GM18861 (cell line): Measurements from ENCODE around the gene PIF1.
A peak's percentile ranks its signal among the peaks of the same experiment; 100 is the strongest.
"Not testable (repeated sequence)": the region's sequence is repeated elsewhere in the genome, so short reads cannot be mapped to it uniquely, and the experiment has no call there.

ENCODE experiments used
- ATAC-seq: cut with Tn5 transposase; IDR thresholded peaks from one replicate; pipeline ENCODE4 v1.9.1; 2021; ENCODE audit not compliant: unreplicated experiment

Gene PIF1

DNA sequence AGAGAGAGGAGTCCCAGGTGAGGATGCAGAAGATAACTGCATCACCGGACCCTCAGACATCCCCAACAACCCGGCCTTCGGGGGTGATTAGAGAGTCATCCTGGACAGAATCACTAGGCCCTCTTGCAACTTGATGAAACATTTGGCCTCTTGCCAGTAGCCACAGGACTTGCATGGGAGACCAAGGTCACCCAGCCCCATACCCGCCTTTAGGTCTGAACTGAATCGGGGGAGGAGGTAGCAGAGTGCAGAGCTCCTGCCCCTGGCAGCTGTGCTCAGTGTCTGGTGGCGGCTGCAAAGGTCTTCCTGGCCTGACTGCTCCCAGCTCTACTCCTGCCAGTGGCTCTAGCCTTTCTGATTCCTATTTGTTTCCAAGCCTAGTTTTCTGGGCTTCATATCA, 12.4 kb downstream of the PIF1 start:
- peak; percentile 44 for ATAC-seq

DNA sequence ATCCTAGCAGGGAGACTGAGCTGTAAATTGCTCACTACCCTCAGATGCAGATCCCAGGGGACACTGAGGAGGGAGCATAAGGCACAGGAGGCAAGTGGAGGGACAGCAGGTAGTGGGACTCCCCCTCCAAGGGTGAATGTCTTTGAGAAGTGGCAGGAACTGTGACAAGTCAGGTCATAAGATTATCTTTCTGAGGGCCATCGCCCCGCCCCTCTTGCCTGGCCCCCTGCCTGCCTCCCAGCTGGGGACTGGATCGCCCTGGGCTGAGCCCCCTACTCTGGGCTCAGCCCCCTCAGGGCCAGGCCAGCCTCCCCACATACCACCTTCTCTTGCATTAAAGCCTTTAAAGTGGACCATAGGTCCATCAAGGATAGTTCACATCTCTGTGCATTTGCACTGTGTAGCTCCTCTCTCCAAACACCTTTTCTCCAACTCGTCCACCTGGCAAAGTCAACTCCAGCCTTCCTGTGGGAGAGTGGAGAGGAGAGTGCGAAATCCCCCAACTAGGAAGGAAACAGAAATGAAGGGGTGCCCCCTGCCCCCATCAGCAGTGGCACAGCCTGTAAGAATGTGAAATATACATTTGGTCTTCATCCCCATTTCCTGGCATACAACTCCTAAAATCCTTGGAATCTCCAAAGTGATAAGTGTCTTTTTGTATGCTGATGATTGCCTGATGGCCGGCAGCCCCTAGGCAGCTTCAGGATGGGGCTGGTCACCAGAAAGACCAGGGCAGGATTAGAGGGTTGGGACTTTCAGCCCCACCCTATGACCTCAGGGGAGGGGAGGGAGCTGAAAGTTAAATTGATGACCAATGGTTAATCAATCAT, 14.7 kb downstream of the PIF1 start:
- no peak for ATAC-seq

DNA sequence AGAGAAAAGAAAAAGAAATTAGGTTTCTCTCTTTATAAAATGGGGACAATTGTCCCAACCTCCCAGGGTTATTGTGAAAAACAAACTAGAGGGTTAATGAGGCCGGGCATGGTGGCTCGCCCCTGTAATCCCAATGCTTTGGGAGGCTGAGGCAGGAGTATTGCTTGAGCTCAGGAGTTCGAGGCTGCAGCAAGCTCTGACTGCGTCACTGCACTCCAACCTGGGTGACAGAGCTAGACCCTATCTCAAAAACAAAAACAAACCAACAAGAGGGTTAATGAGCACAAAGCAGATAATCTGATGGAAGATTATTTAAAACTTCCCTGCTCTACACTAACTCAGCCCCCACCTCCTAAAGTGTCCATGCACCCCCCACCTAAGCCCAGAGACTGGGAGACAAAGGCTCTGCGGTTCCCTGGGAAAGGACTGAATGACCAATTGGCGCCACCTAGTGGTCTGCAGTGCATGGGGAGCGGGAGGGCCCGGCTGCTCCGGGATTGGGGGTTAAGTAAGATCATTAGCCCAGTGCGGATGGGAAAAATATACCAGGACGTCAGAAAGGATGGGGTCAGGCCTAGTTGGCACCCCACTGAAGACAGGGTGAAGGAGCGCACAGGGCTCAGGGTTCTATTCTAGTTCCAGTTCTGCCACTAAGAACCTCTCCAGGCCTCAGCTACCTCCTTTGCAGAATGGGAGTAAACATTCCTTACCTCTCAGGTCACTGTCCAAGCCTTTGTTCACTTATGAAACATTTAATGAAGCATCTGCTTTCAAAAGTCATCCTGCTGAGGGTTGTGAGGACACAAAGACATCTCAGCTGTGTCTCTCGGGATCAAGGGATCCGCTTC, 15.6 kb downstream of the PIF1 start:
- ATAC-seq = no peak

DNA sequence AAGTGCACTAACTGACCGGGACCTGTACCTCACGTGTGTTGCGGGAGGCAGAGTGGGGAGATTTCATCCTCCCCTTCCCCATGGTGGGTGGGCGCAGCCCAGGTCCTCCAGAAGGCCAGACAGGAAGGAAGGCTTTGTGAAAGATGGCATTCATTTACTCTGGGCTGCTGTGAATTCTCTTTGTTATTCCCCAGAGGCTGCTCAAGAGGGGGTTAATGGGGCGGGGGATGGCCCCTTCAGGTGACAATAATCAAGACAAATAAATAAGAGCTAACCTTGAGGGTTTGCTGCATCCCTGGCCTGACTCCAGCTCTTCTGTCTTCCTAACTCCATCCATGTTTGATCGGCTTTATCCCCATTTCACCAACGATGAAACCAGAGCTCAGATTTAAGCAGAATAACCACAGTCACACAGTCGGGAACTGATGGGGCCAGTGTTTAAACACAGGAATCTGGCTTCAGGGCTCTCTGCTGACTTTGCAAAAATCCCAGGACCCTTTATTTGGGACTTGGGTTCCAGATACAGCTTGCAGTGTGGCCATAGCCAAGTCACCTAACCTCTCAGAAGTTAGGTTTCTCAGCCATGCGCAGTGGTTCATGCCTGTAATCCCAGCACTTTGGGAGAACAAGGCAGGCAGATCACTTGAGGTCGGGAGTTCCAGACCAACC, 16.5 kb downstream of the PIF1 start:
- no peak for ATAC-seq

DNA sequence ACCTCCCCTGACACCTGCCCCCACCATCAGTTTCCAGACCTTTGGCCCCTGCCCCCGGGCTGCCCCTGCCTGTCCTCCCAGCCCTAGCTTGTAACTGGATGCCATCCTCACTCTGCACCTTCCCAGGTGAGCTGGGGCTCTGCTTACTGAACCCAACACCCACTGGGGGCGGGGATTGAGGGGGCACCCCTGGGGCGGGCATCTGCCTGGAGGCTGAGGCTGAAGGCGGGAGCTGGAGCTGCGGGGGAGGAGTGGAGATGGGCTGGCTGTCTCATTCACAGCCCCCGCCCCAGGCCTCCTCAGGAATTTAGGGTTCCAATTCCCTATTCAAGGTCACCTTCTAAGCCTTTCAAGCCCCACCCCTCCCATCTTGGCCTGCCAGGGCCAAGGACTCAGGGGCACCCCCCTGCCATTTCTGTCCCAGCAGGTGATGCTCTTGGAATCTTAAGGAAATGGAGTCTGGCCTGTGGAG, 17.7 kb downstream of the PIF1 start:
- no peak for ATAC-seq

DNA sequence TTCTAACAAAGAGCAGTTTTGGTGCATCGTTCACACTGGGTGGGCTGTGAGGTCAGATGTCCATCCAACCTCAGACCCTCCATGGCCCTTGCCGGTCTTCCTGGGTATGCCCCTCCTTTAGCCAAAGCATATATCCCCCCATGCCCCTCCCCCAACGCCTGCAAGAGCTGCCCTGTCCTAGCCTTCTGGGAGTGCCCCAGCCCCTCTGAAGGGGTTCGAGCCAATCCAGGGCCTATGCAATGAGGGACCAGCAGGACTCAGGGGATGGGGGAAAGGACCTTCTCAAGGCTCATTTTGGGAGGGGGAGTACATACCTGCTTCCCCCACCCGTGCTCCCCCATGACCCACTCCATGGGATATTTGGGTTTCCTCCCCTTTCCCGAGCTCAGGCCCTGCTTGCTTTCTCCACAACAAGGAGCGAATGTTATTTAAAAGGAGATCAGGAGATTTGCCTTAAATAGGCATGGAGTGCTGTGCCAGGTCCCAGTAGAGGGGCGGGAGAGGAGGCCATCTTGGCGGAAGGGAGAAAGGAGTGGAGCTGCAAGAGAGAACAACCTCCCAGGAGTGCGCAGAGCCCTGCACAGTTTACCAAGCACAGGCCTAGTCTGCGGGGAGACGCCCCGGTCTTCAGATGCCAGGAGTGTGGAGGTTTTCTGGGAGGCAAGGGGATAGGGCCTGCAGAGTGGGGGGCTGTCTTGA, 18.2 kb downstream of the PIF1 start:
- no peak for ATAC-seq

DNA sequence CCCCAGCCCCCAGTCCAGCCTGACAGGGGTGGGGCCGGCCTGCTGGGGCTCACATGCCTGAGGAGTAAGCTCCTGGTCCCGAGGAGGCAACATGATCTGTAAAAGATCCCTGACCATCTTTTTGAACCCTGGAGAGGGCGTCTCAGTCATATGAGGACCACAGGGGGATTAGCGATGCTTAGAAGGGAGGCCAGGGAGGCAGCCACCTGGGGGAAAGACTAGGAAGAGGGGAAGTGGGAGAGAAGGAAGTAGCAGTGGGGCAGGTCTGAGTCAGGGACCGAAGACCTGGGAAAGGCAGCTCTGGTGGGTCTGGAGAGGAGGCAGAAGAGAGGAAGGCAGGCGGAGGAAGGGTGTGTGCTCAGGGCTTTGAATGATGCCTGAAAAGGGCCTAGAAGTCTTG, 18.9 kb downstream of the PIF1 start:
- no peak for ATAC-seq

DNA sequence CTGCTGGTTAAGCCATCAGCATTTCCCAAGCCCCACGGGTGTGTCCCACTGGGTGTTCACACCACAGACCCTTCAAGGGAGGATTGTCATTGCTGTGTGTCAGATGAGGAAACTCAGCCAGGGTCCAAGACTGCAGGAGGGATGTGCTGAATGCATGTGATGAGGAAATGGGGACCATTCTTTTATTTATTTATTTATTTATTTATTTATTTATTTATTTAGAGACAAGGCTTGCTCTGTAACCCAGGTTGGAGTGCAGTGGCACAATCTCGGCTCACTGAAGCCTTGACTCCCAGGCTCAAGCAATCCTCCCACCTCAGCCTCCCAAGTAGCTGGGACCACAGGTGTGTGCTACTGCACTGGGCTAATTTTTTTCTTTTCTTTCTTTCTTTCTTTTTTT, 20.8 kb downstream of the PIF1 start:
- ATAC-seq = no peak

DNA sequence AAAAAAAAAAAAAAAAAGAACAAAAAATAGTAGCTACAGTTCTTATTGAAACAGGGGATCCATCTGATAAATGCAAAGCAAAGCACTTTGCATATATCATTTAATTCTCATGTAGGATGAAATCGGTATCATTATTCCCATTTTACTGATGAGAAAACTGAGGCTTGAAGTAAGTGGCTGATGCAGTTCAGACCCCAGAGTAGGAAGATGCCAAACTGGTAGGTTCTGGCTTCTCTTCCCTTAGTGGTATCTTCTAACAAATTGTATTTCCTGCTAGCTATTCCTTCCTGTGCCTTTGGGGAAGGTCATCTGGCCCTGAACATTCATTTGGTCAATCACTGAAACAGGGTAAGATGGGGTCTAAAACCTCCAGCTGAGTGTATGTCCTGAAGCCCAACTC, 21.9 kb downstream of the PIF1 start:
- no peak for ATAC-seq

DNA sequence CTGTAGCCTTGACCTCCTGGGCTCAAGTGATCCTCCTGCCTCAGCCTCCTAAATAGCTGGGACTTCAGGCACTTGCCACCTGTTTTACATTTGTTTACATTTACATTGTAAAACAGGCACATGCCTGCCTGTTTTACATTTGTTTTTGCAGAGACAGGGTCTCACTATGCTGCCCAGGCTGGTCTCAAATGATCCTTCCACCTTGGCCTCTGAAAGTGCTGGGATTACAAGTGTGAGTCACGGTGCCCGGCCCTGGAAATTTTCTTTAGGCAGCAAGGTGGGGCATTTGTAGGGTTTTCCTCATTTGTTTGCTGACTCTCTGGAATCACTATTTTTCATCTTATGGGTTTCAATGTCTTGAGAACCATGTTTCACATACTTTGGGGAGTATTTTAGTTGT, 25.0 kb downstream of the PIF1 start:
- no peak for ATAC-seq

DNA sequence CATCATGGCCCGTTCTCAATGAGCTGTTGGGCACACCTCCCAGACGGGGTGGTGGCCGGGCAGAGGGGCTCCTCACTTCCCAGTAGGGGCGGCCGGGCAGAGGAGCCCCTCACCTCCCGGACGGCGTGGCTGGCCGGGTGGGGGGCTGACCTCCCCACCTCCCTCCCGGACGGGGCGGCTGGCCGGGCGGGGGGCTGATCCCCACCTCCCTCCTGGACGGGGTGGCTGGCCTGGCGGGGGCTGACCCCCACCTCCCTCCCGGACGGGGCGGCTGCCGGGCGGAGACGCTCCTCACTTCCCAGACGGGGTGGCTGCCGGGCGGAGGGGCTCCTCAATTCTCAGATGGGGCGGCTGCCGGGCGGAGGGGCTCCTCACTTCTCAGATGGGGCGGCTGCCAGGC, 26.5 kb downstream of the PIF1 start:
- not testable (repeated sequence) for ATAC-seq

DNA sequence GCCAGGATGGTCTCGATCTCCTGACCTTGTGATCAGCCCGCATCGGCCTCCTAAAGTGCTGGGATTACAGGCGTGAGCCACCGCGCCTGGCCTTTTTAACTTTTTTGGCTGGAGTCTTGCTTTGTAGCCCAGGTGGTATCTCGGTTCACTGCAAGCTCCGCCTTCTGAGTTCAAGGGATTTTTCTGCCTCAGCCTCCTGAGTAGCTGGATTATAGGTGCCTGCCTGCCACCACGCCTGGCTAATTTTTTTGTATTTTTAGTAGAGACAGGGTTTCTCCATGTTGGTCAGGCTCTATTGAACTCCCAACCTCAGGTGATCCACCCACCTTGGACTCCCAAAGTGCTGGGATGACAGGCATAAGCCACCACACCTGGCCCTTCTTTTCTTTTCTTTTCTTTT, 29.5 kb downstream of the PIF1 start:
- not testable (repeated sequence) for ATAC-seq

DNA sequence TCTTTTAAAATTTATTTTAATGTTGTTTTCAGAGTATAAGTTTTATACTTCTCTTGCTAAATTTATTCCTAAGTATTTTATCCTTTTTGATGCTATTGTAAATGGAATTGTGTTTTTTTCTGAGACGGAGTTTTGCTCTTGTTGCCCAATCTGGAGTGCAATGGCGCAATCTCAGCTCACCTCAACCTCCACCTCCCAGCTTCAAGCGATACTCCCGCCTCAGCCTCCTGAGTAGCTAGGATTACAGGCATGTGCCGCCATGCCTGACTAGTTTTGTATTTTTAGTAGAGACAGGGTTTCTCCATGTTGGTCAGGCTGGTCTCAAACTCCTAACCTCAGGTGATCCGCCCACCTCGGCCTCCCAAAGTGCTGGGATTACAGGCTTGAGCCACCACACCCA, 30.1 kb downstream of the PIF1 start:
- not testable (repeated sequence) for ATAC-seq

DNA sequence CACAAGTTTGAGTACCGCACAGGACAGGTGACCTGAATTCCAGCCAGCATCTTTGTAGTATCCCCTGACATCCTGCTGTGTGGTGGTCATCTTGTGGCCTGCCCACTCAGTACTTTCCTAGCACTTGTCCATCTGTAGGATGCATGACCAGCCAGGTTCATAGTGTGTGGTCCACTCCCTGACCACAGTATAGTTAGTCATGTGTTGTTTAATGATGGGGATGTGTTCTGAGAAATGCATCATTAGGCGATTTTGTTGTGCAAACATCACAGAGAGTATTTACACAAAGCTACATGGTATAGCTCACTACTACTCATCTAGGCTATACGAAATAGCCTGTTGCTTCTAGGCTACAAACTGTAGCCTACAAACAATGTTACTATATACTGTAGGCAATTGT, 33.2 kb downstream of the PIF1 start:
- no peak for ATAC-seq

DNA sequence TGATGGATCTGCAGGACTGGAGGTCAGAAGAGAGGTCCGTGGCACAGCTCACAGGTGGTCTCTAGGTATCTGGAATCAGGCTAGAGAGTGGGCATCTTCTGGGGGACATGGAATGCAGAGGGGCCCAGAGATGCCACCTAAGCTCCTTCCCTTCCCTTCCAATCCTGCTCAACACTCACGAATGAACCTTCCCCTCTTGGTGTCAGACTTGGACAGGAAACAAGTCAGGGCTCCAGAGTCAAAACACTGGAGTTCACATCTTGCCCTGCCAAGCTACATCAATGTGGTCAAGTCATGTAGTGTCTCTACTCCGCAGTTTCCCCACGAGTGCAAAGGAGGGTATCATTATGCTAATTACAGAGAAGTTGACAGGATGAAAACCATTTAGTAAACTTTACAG, 34.0 kb downstream of the PIF1 start:
- ATAC-seq = no peak

DNA sequence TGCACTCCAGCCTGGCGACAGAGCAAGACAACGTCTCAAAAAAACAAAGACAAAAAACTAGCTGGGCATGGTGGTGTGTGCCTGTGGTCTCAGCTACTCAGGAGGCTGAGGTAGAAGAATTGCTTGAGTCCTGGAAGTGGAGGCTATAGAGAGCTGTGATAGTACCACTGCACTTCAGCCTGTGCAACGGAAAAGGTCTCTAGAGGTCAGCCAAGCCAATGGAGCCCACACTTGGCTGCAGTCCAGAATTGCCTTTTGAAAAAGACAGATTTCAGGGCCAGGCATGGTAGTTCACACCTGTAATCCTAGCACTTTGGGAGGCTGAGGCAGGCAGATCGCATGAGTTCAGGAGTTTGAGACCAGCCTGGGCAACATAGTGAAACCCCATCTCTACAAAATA, 41.7 kb downstream of the PIF1 start:
- no peak for ATAC-seq

DNA sequence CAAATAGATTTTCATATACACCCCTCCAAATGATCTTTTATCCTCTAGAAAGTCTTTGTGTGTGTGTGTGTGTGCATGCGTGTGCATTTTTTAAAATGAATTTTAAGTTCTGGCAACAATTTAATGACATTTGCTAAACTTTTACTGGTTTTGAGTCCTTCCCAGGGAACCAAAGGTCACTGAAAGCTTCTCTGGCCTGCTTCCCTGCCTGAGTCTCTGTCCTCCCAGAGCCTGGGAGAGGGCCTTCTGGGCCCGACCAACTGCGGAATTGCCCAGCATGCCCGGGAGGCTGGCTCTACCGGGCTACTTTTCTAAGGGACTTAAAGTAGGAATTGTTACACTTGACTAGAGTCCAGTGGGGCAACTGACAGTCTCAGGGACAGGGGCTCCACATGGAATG, 42.7 kb downstream of the PIF1 start:
- no peak for ATAC-seq

DNA sequence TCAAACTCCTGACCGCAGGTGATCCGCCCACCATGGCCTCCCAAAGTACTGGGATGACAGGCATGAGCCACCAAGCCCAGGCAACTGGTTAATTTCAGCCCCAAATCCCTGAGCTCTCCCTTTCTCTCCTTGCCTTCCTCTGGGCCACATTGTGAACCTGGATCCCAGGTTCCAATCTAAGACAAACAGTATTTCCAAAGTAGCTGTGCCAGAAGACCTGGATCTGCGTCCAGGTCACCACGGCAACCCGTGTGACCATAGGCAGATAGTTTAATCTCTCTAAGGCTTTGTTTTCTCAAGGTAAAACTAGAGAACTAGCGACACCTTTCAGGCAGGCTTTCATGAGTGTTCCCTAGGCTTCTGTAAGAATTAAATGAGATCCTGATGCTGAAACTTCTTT, 44.1 kb downstream of the PIF1 start:
- no peak for ATAC-seq

DNA sequence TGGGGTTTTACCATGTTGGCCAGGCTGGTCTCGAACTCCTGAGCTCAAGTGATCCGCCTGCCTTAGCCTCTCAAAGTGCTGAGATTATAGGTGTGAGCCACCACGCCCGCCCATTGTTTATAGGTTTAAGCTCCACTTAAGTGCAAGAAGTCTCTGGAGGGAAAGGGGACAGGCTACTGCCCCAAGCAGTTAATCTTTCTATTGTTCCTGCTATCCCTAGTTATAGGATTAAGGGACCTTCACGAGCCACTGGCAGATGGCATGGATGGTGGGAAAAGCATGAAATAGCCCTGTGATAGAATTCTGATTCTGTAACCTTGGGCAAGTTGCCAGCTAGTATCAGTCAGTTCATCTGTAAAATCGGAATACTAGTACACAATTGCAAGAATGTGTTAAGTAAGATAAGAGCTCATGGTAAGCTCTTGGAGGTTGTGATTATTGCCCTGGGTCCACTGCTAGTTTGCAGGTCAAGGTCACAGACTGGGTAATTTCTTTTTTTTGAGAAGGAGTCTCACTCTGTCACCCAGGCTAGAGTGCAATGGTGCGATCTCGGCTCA, 44.8 kb downstream of the PIF1 start:
- no peak for ATAC-seq

DNA sequence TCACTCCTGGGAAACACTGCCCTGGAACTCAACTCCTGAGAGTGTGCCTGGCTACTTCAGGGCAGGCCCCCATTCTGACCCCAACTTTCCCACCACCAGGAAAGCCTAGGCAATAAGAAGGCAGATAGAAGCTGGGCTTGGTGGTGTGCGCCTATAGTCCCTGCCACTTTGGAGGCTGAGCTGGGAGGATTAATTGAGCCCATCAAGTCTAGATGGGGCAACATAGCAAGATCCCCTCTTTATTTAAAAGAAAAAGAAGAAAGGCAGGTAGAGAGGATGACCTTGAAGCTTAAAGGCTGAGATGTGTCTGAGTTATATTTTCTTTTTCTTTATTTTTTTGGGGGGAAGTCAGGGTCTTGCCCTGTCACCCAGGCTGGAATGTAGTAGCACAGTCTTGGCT, 45.8 kb downstream of the PIF1 start:
- no peak for ATAC-seq

DNA sequence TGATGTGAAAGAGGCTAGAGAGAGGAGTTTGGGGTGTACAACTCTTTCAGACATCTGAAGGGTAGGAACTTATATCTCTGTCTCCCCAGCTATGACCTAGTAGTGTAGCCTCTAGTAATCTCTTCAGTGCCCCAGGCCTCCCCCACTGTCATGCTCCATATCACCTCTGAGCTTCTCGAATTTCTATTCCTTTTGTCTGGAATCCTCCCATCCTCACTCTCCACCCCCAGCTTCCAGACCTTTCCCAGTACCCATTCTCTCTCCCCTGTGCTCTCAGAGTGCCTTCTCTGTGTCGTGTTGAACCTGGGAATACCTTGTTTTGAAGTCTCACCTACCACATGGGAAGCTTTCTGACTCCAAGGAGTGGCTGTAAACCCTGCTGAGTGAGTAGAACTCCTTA, 46.4 kb downstream of the PIF1 start:
- no peak for ATAC-seq
